B cell (primary cell): ENCODE data around the gene CTDSP2.

ENCODE experiments used
- EZH2 ChIP-seq: IDR thresholded peaks from 2 replicates; pipeline ENCODE4 v1.6.1; 2012; ENCODE audit warnings: borderline replicate concordance, low read depth, mild to moderate bottlenecking, moderate library complexity, low read length; ENCODE audit not compliant: insufficient read depth, poor library complexity, severe bottlenecking
- TF ChIP-seq, protein P1 (sequence below): fragments of 200-600 bp; IDR thresholded peaks from one replicate; pipeline ENCODE4 v1.8.0; 2022; ENCODE audit warnings: antibody characterized with exemption, mild to moderate bottlenecking

DNA sequence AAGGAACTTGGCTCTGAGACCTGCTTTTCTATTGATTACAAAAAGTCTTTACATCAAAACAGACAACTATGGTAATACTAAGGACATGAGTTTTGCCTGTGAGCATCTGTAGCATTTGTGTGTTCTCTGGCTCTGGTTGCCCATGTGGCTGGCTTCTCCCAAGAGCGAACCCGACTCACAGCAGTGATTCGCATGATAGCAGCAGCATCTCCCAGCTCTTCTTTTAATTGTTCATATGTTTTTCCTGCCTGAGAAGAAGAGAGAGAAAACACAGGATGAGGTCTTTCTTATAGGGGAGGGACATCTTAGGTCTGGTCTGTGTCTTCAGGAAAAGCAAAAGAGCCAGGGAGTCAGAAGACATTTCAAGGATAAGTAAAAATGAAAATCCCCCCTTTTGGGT lies 45.6 kb downstream of the CTDSP2 start:
- TF ChIP-seq, protein P1, sequence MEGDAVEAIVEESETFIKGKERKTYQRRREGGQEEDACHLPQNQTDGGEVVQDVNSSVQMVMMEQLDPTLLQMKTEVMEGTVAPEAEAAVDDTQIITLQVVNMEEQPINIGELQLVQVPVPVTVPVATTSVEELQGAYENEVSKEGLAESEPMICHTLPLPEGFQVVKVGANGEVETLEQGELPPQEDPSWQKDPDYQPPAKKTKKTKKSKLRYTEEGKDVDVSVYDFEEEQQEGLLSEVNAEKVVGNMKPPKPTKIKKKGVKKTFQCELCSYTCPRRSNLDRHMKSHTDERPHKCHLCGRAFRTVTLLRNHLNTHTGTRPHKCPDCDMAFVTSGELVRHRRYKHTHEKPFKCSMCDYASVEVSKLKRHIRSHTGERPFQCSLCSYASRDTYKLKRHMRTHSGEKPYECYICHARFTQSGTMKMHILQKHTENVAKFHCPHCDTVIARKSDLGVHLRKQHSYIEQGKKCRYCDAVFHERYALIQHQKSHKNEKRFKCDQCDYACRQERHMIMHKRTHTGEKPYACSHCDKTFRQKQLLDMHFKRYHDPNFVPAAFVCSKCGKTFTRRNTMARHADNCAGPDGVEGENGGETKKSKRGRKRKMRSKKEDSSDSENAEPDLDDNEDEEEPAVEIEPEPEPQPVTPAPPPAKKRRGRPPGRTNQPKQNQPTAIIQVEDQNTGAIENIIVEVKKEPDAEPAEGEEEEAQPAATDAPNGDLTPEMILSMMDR: no peak
- TF ChIP-seq EZH2: no peak
